NB4 (cell line): ENCODE results near the gene PDXK.

Experiments
- DNase-seq: peaks from one replicate; pipeline ENCODE4 v3.0.0; 2010; ENCODE audit warnings: low read depth
- H3K4me3 ChIP-seq: one replicate; pipeline ENCODE4 v1.5.1; 2011; ENCODE audit warnings: mild to moderate bottlenecking, low read depth, low read length, moderate library complexity
- CTCF ChIP-seq: IDR thresholded peaks from one replicate; pipeline ENCODE4 v1.5.1; 2012; ENCODE audit warnings: low read depth, low read length
- MAX ChIP-seq: IDR thresholded peaks from 2 replicates; pipeline ENCODE4 v1.6.1; 2011; ENCODE audit warnings: low read depth, low read length
- MYC ChIP-seq: IDR thresholded peaks from 2 replicates; pipeline ENCODE4 v1.6.1; 2011; ENCODE audit warnings: low read depth, low read length
- POLR2A ChIP-seq: IDR thresholded peaks from 2 replicates; pipeline ENCODE4 v1.6.1; 2011; ENCODE audit warnings: mild to moderate bottlenecking; ENCODE audit not compliant: insufficient read length; ENCODE audit errors: extremely low read depth

The PDXK gene

DNA sequence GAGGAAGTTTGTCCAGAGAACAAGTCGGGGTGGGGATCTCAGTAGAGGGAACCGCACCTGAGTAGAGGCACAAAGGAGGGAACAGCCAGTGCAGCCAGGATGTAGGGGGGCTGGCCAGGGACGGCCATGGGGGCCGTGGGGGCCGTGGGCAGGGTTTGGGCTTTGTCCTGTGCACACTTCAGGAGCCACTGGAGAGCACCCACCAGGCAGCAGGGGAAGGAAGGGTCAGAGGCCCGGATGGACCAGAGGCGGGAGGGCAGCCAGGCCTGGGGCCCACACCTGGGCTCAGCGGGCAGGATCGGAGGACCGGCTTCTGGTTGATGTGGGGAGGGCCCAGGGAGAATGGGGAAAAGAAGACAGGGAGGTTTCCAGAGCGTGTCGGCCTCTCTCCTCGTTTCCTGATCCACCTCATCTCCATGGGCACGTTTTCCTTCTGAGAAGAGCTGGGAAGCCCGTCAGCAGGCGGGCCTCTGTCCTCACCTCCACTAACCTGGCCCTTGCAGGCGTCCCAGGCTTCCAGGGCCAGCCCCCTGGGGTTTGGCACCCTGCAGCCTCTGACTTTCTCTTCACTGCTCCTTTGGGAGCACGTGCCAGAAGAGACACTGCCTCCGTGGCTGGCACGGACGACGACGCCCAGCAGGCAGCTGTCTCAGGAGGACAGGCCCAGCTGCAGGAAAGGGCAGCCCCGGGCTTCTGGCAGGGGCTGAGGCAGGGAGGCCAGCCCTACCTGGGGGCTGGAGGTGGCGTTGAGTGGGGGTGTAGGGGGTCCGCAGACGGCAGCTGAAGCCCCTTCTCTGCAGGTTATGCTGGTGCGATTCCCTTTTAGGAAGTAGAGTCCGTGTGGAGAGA lies 16.8 kb upstream of the PDXK start:
- H3K4me3 ChIP-seq = no peak overlapping the region
- peak; percentile 23 for DNase-seq
- TF ChIP-seq MYC (no peak), CTCF (no peak), POLR2A (no peak)

DNA sequence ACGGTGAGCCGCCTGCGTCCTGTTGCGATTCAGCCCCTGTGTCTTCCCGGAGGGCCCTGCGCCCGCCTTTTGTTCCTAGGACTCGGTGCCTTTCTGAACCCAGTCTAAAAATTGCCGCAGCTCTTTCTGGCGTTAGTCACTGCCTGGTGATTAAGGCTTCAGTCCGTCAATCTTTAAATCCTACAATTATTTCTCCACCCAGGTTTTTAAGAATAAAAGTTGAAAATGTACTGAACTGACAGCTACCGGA lies 16.2 kb upstream of the PDXK start:
- peak; percentile 25 for DNase-seq
- TF ChIP-seq MYC (no peak), POLR2A (no peak), CTCF (no peak), MAX (no peak)
- peak overlapping the region; percentile 1 for H3K4me3 ChIP-seq

- DNase-seq = peak; percentile 91
- TF ChIP-seq MAX = peak; percentile 49; the same call in 1 of the 2 replicates
- no peak for TF ChIP-seq CTCF
- peak overlapping the region; percentile 1 for H3K4me3 ChIP-seq
Measured at GRCh38 chr21:43703035-43703880, 15.7 kb upstream of the PDXK start.

DNA sequence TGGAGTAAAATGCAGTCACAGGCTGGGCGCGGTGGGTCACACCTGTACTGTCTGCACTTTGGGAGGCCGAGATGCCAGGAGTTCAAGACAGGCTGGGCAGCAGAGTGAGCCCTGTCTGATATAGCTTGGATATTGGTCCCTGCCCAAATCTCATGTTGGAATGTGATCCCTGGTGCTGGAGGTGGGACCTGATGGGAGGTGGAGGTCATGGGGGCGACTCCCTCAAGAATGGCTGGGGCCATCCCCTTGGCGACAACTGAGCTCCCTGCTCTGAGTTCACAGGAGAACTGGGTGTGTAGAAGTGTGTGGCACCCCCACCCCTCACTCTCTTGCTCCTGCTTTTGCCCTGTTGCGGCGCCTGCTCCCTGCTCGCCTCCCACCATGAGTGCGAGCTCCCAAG lies 11.5 kb upstream of the PDXK start:
- TF ChIP-seq MAX (no peak), POLR2A (no peak), MYC (no peak), CTCF (no peak)
- H3K4me3 ChIP-seq = no peak overlapping the region
- DNase-seq = no peak

GRCh38 chr21:43708745-43709381 lies 10.1 kb upstream of the PDXK start:
- no peak for TF ChIP-seq MAX
- no peak for TF ChIP-seq POLR2A
- no peak for TF ChIP-seq MYC
- TF ChIP-seq CTCF = no peak
- H3K4me3 ChIP-seq = no peak overlapping the region
- DNase-seq = no peak
